GM20000 (cell line): ENCODE data around the gene USP53.

Experiments used
- DNase-seq: peaks from one replicate; pipeline ENCODE4 v3.0.0; 2012; ENCODE audit warnings: low spot score
- CTCF ChIP-seq: IDR thresholded peaks from 2 replicates; pipeline ENCODE4 v1.5.1; 2012; ENCODE audit warnings: mild to moderate bottlenecking, control low read depth; ENCODE audit errors: extremely low read depth, missing control alignments

USP53 gene

GRCh38 chr4:119207051-119207450 is 5.5 kb upstream of the USP53 start:
- TF ChIP-seq CTCF: no peak
- no peak for DNase-seq

GRCh38 chr4:119209077-119209476 is 3.4 kb upstream of the USP53 start:
- DNase-seq: peak; percentile 7
- TF ChIP-seq CTCF: no peak

GRCh38 chr4:119209586-119209985 is 2.9 kb upstream of the USP53 start:
- TF ChIP-seq CTCF: no peak
- DNase-seq: no peak

GRCh38 chr4:119210775-119211174 is 1.7 kb upstream of the USP53 start:
- TF ChIP-seq CTCF: no peak
- DNase-seq: no peak

GRCh38 chr4:119211867-119212233 is 663 bp upstream of the USP53 start:
- no peak for DNase-seq
- no peak for TF ChIP-seq CTCF

GRCh38 chr4:119212964-119213606 is 572 bp downstream of the USP53 start:
- no peak for TF ChIP-seq CTCF
- peak; percentile 67 for DNase-seq

GRCh38 chr4:119218093-119218492 is 5.6 kb downstream of the USP53 start:
- TF ChIP-seq CTCF: no peak
- no peak for DNase-seq

GRCh38 chr4:119221412-119221811 is 8.9 kb downstream of the USP53 start:
- TF ChIP-seq CTCF: no peak
- no peak for DNase-seq
